HEK293T (cell line): ENCODE results near the gene PRDM16.

Experiments
- ARNT ChIP-seq: fragments of 450-650 bp; IDR thresholded peaks from 2 replicates; pipeline ENCODE4 v1.6.1; 2017; ENCODE audit warnings: mild to moderate bottlenecking
- BHLHE40 ChIP-seq: fragments of 450-650 bp; IDR thresholded peaks from 2 replicates; pipeline ENCODE4 v1.6.1; 2016; ENCODE audit warnings: mild to moderate bottlenecking, moderate library complexity, borderline replicate concordance
- CTBP1 ChIP-seq: fragments of 450-650 bp; IDR thresholded peaks from 2 replicates; pipeline ENCODE4 v1.6.1; 2016; ENCODE audit warnings: borderline replicate concordance
- ELF4 ChIP-seq: fragments of 450-650 bp; IDR thresholded peaks from 2 replicates; pipeline ENCODE4 v1.6.1; 2017; ENCODE audit warnings: antibody characterized with exemption
- FOXA1 ChIP-seq: fragments of 450-650 bp; IDR thresholded peaks from 2 replicates; pipeline ENCODE4 v1.6.1; 2016; ENCODE audit warnings: mild to moderate bottlenecking
- FOXK2 ChIP-seq: fragments of 450-650 bp; IDR thresholded peaks from 2 replicates; pipeline ENCODE4 v1.6.1; 2016; ENCODE audit warnings: mild to moderate bottlenecking
- FOXM1 ChIP-seq: fragments of 450-650 bp; IDR thresholded peaks from 2 replicates; pipeline ENCODE4 v1.6.1; 2017; ENCODE audit warnings: mild to moderate bottlenecking, borderline replicate concordance
- LEF1 ChIP-seq: fragments of 450-650 bp; IDR thresholded peaks from 2 replicates; pipeline ENCODE4 v1.6.1; 2017; ENCODE audit warnings: mild to moderate bottlenecking, borderline replicate concordance
- NFRKB ChIP-seq: fragments of 450-650 bp; IDR thresholded peaks from 2 replicates; pipeline ENCODE4 v1.6.1; 2016; ENCODE audit warnings: mild to moderate bottlenecking, moderate library complexity
- SP1 ChIP-seq: fragments of 450-650 bp; IDR thresholded peaks from 2 replicates; pipeline ENCODE4 v1.6.1; 2017
- SUZ12 ChIP-seq: fragments of 450-650 bp; IDR thresholded peaks from 2 replicates; pipeline ENCODE4 v1.6.1; 2016; ENCODE audit warnings: mild to moderate bottlenecking
- TARDBP ChIP-seq: fragments of 450-650 bp; IDR thresholded peaks from 2 replicates; pipeline ENCODE4 v1.6.1; 2016
- ZNF384 ChIP-seq: fragments of 450-650 bp; IDR thresholded peaks from 2 replicates; pipeline ENCODE4 v1.6.1; 2016
- TF ChIP-seq, protein P1 (sequence below): fragments of 450-650 bp; IDR thresholded peaks from 2 replicates; pipeline ENCODE4 v1.6.1; 2016

DNA sequence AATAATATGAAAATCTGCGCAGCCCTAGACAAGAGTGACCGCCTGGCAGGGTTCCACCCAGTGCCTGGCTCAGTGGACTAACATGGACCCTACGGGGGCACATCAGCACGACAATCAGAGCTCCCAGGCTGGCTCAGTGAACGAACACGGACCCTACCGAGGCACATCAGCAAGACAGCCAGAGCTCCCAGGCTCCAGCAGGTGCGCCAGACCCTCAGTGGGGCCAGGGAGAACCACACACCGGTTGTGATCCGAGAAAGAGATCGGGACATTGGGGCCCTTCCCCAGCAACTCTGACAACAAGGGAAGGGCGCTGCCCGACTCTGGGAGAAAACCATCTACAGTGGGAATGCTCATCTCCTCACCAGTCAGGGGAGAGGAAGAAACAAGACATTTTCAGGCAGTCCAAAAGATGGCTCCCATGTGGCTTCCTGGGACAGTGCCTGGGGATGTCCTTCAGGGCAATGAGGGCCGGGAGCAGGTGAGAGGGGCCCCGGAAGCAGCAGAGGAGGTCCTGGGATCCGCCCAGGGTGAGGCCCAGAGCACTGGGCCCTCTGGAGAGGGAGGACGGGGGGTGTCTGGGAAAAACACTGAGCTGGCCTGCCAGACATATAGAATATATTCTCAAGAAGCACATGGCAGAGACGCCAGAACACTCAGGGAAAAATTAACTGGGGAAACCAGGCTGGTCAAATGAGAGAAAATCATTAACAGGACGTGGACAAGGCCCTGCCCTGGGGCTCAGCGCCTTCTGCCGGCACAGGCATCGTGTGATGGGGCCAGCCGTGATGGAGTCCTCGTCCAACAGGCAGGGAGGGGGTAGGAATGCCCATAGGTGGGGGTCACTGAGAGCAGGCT lies 390.3 kb downstream of the PRDM16 start:
- TF ChIP-seq FOXK2 (no peak), ARNT (no peak), BHLHE40 (no peak), SUZ12 (no peak), FOXA1 (no peak), SP1 (no peak), TARDBP (no peak), CTBP1 (no peak), FOXM1 (no peak), NFRKB (no peak), LEF1 (no peak), ZNF384 (no peak), ELF4 (no peak)
- TF ChIP-seq, protein P1, sequence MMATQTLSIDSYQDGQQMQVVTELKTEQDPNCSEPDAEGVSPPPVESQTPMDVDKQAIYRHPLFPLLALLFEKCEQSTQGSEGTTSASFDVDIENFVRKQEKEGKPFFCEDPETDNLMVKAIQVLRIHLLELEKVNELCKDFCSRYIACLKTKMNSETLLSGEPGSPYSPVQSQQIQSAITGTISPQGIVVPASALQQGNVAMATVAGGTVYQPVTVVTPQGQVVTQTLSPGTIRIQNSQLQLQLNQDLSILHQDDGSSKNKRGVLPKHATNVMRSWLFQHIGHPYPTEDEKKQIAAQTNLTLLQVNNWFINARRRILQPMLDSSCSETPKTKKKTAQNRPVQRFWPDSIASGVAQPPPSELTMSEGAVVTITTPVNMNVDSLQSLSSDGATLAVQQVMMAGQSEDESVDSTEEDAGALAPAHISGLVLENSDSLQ = no peak
